COLO668 (cell line): Measurements from ENCODE around the gene CCDC92B.
"Not testable (repeated sequence)": the region's sequence is repeated elsewhere in the genome, so short reads cannot be mapped to it uniquely, and the experiment has no call there.

Source experiments
- DNase-seq: peaks from one replicate; lab custom pipeline; 2025; ENCODE audit not compliant: unreplicated experiment; lab: John Stamatoyannopoulos, UW

The CCDC92B gene

DNA sequence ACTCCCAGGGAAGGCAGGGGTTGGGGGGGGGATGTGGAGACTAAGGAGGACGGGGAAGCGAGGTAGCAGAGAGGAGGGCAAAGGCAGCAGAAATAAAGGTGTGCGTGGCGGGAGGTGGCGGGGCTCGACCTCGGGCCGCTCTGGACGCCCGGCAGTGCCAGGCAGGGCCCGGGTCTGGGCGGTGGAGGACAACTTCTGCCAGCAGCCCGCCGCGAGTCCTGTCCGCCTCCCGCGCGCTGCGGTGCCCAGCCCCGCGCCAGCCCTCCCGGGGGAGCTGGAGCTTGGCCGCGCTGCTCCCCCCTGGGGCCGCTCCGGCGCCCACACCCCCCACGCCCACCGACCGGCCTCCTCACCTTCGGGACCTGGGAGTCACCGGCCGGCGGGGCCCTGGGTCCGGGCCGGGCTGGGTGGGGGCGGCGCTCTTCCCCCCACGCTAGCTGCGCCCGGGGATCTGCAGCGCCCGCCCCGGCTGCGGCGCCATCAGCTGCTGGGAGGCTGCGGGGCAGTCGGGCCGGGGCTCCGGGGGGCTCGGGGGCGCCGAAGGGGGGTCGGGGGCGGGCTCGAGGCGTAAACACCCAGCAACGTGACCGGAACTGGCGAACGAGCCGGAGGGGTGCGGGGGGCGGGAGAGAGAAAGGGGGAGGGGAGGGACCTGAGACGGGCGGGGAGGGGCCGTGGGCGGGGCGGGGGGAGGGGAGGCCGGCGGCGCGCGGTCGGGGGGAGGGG is at the start of gene CCDC92B:
Gene CCDC92B, minus strand, starts transcription at position 595 of the 726 bp plus-strand sequence. CDS start 14,507 bp downstream, outside the sequence.
- peak; percentile 39 for DNase-seq

GRCh38 chr17:2798678-2799077 is 49.2 kb upstream of the CCDC92B start:
- DNase-seq, result no peak

DNA sequence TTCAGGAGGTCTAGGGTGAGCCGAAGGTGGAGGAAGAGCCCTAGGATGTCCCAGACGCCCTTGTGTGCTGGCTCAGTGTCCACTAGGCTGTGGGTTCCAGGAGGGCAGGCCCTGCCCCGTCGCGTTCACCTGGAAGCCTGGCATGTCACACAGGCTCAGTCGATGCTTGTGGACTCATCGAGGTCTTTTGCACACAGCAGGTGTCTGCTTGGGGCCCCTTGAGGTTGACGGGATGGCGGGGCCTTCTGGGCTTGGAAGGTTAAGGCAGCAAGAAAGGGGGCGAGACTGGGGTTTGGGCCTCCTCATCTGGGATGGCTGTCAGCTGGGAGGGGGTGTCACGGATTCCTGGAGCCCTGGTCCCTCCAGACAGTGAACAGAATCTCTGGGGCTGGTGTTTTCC is 48.7 kb upstream of the CCDC92B start:
- DNase-seq, result no peak

- DNase-seq, result no peak
Measured at GRCh38 chr17:2797637-2798036, 48.2 kb upstream of the CCDC92B start.

DNA sequence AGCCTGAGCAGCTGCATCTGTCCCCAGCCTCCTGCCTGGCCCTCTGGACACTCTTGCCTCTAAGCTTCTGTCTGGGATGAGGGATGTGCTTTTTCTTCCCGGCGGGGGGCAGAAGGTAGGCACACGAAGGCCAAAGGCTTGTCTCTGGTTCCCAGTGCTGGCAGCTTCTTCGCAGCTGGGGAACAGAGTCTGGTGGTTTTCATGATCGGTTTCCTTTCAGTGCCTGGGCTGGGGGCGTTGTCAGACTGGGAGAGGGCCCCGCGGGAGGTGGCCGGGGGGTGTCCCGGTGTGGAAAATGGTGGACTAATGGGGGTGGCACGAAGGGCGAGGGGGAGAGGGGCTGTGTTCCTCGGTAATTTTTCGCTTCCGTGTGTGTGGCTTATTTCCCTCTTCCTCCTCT is 47.8 kb upstream of the CCDC92B start:
- DNase-seq, result no peak

DNA sequence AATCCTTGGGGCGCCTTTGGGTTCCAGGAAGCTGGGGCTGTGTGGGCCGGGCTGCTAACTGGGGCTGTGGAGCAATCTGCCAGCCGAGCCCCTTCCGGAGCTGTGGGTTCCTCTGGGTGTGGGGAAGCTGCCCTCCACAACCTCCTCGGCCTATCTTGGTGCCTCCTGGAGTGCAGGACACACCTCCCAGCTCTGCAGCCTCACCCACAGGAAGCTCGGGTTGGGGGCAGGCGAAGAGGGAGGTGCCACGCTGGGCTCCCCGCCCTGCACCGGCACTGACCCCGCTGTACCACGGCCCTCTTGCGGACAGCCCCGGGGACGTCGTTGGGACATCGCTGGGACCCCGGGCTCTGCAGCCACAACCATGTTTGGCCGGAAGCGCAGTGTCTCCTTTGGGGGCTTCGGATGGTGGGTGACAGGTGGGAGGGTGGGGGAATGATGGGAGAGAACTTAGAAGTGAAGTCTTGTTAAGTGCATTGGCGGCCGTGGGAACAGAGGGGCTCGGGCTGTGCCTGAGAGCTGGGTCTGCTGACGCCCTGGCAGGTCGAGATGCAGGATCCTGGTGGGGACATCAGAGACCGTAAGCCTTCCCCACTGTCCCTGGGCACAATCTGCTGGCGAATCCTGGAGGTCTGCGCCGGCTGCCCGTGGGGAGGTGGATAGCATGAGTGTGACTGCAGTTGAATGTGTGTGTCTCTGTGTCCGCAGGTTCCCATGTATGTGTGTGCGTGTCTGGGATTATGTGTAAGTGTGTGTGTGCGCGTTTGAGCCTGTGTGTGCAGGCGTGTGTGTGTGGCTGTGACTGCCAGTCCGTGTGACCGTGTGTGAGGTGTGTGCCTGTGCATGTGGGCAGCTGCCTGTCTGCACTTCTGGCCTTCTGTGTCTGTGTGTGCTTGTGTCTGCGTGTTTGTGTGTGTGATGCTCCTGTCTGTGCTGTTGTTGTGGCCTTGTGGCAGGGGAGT is 47.0 kb upstream of the CCDC92B start, which contains the start of gene RAP1GAP2:
Gene RAP1GAP2, plus strand, starts transcription at position 275 of the 962 bp plus-strand sequence. Its CDS starts 90 bp downstream, at position 365.
- no peak for DNase-seq

DNA sequence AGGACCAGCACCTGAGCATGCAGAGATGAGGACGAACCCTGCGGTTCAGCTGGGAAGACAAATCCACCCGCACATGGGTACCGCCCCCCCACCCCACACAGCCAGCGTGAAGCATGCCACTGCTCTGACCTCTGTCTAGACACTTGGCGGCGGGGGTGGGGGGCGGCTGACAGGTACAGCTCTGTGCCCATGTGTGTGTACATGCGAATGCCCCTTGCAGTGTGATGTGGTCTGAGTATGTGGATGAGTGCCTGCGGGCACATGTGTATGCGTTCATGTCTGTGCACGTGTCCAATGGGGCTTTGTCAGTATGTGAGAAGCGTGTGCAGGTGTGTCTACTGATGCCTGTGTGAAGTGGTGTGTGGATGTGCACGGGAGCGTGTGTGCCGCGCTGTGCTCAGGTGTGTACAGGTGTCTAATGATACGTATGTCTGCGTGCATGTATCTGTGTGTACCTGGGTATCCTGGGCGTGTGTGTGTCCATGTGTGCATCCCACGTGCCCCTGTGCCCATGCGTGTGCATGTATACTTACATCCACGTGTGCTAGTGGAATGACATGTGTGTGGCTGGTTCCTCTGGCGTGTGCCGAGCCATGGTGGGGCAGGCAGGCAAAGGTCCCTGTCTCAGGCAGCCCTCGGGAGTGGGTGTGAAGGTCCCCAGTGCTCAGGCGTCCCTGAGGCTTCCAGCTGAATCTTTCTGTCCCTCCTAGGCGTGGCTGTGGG is 46.1 kb upstream of the CCDC92B start:
- DNase-seq, result no peak

DNA sequence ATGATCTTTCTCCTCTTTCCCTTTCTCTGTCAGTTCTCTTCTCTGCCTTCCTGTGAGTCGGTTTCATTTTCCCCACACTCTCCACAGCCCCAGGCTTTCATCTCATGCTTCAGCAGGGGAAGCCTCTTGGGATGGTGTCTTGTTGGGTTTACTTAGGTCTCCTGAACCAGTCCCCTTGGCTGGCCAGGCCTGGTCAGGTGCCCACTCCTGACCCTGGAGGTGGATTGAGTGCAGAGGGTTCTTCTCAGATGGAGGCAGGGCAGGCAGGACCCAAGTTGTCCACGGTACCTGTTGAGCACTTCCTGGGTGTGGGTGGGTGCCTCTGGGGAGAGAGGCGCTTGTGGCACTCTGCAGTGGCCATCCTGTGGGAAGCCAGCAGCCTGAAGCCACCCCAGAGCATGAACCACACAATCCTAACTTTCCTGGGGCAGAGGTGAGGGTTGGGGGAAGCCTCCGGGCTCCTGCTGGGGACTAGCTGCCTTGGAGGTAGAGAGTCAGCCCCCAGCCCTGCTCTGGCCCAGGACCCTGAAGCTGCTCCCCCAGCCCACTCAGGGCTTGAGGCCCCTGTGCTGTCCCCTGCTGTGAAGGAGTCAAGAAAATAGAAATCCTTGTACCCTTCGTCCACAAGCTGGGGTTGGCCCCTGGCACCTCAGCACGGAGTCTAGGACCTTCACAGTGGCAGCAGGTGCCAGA is 44.8 kb upstream of the CCDC92B start:
- no peak for DNase-seq

GRCh38 chr17:2792366-2793169 is 43.1 kb upstream of the CCDC92B start:
- no peak for DNase-seq

DNA sequence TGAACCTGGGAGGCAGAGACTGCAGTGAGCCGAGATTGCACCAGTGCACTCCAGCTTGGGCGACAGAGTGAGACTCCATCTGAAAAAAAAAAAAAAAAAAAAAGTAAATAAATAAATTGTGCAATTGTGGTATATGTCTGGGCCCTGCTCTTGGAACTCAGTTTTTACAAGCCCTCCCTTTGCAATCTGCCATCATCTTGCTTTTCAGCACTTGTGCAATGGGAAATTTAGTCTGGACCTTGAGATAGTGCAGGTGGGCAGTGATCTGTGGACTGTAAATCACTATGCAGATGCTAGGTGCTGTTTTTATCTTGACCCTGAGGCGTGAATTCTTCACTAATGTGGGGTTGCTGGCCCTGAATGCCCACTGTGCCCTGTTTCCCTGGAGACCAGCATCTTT is 40.2 kb upstream of the CCDC92B start:
- no peak for DNase-seq

DNA sequence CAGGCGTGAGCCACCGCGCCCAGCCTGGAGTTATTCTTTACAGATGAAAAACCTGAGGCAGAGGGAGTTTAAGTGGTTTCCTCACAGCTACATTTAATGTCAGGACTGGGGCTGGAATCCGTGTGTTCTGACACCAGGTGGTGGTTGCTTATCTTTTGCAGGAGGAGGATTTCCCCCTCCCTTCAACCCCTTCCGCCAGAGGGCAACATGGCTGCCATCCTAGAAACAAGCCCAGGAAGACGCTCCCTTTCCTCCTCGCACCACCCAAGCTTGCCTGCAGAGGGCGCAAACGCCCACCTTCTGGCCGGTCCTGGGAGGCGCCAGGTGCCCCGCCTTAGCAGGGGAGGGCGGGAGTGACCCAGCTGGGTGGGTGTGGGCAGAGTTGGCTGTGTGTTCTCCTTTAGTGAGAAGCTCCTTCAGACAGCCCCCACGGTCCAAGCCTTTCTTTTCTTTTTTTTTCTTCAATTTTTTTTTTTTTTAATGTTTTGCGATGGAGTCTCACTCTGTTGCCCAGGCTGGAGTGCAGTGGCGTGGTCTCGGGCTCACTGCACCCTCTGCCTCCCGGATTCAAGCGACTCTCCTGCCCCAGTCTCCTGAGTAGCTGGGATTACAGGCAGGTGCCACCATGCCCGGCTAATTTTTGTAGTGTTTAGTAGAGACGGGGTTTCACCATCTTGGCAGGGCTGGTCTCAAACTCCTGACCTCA is 36.9 kb upstream of the CCDC92B start:
- peak; percentile 71 for DNase-seq

DNA sequence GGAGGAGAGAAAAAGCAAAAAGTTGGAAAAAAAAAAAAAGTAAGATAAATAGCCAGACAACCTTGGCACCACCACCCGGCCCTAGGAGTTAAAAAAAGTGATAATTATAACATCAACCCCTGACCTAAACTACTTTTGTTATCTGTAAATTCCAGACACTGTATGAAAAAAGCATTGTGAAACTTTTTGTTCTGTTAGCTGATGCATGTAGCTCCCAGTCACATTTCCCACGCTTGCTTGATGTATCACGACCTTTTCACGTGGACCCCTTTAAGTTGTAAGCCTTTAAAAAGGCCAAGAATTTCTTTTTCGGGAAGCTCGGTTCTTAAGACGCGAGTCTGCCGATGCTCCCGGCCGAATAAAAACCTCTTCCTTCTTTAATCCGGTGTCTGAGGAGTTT is 35.9 kb upstream of the CCDC92B start:
- DNase-seq, result not testable (repeated sequence)

GRCh38 chr17:2784864-2785263 is 35.4 kb upstream of the CCDC92B start:
- DNase-seq, result no peak

DNA sequence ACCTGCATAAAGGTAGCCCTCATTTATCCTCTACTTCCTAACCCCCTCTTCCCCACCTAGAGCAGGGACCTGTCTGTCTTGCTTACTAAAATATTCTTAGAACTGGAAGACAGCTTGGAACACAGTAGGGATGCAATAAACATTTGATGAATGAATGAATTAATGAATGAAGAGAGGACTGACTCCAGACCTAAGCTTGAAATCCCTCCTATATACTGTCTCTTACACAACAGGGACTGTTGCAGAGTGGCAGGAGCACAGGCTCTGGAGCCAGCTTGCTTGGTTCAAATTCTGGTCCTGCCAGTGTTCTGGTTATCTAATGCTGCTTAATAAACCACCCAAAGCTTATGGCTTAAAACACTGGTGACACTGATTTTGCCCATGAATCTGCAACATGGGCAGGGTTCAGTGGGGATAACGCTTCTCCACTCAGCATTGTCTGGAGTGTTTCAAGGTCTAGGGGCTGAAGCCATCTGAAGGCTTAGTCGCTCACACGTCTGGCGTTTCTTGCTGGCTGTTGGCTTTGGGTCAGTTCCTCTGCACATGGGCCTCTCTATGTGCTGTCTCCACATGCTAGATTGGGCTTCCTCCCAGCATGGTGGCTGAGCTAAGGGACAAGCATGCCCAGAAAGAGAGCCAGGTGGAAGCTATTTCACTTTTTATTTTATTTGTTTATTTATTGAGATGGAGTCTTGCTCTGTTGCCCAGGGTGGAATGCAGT is 34.0 kb upstream of the CCDC92B start:
- DNase-seq, result no peak

DNA sequence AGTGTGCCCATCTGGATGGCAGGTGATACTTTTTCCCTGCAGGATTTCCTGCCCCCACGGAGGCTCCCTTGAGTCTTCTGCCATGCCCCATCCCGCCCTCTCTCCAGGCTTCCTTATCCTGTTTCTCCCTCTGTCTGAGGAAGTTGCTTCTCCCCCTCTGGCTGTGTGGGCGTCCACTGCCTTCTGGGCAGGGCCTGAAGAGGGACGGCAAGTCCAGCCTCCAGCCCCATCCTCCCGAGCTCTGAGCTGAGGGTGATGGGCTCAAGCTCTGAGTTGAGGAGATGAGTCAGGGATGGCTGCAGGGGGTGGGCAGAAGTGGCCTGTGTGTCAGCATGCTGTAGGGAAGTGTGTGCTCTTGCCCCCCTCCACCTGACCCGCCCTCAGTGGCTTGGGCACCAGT is 32.6 kb upstream of the CCDC92B start:
- no peak for DNase-seq

DNA sequence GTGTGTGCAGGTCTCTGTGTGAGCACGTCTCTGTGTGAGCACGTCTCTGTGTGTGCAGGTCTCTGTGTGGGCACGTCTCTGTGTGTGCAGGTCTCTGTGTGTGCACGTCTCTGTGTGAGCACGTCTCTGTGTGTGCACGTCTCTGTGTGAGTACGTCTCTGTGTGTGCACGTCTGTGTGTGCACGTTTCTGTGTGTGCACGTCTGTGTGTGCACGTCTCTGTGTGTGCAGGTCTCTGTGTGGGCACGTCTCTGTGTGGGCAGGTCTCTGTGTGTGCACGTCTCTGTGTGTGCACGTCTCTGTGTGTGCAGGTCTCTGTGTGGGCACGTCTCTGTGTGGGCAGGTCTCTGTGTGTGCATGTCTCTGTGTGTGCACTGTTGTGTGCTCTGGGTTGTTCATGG is 32.1 kb upstream of the CCDC92B start:
- not testable (repeated sequence) for DNase-seq

DNA sequence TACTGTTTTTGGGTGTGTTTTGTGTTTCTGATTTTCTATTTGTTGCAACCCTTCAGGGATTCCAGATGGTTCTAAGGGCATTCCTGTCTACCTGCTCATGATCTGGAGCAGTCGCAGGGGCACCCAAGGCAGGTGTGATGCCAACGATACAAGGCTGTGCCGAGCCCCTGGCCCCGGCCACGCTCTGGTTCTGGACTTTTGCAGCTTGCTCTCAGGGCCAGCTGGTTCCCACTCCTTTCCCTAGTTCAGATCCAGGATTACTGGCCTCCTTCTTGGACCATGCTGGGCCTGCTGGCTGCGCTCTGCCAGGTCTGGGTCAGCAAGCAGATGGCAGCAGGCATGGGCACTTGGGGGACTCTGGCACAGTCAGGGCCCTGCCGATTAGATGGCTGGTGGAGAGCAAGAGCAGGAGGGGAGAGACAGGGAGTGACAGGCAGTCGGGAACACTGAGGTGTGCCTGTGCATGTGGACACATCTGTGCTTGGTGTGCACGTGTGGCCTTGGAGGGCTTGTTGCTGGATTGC is 31.5 kb upstream of the CCDC92B start:
- DNase-seq, result no peak

GRCh38 chr17:2780256-2780655 is 30.8 kb upstream of the CCDC92B start:
- no peak for DNase-seq
